Activated B cell treated with CpG ODN at 0.5 μM for 24 hours (primary cell): ENCODE data around the gene CDC23. TPM values are rescaled to one million over a fixed set of nuclear protein-coding genes. Genes with fewer than 3 reads are reported as not detected.

Source experiments
- ATAC-seq: fragments of 200-7000 bp; cut with Tn5 transposase; one replicate; pipeline ENCODE4 v1.10.0; 2021; ENCODE audit warnings: low read depth, mild to moderate bottlenecking, moderate library complexity
- CTCF ChIA-PET: fragments of 350-600 bp; sonication (Branson Sonifier 250); formaldehyde crosslinking; loops from one replicate; lab custom pipeline; 2021; ENCODE audit warnings: antibody characterized with exemption; lab: Charles Lee
- POLR2A ChIA-PET: fragments of 350-600 bp; sonication (Branson Sonifier 250); formaldehyde crosslinking; loops from one replicate; lab custom pipeline; 2021; ENCODE audit warnings: antibody characterized with exemption; lab: Charles Lee
- DNase-seq: peaks from one replicate; pipeline ENCODE4 v3.0.0; 2022
- H3K27ac Mint-ChIP-seq: one replicate; pipeline ENCODE4 v1.8.0; 2020; ENCODE audit warnings: mixed read lengths
- H3K27me3 Mint-ChIP-seq: one replicate; pipeline ENCODE4 v1.8.0; 2021; ENCODE audit warnings: mixed read lengths
- H3K36me3 Mint-ChIP-seq: one replicate; pipeline ENCODE4 v1.8.0; 2021; ENCODE audit warnings: low read depth, mixed read lengths
- H3K4me1 Mint-ChIP-seq: one replicate; pipeline ENCODE4 v1.8.0; 2021; ENCODE audit warnings: mixed read lengths
- H3K4me3 Mint-ChIP-seq: one replicate; pipeline ENCODE4 v1.8.0; 2020; ENCODE audit warnings: mild to moderate bottlenecking, mixed read lengths
- H3K9me3 Mint-ChIP-seq: one replicate; pipeline ENCODE4 v1.8.0; 2020; ENCODE audit warnings: mixed read lengths
- intact Hi-C: fragments of 100-400 bp; cut with micrococcal nuclease; formaldehyde crosslinking; loops from one replicate; pipeline ENCODE4 v1.15.1; 2024
- total RNA-seq: library from RNA; stranded (reverse); gene quantifications from 2 replicates; pipeline ENCODE4 v1.2.3, GENCODE V29; 2022
- TF ChIP-seq, protein P1 (sequence below): fragments of 200-600 bp; IDR thresholded peaks from one replicate; pipeline ENCODE4 v1.8.0; 2022; ENCODE audit warnings: antibody characterized with exemption, mild to moderate bottlenecking

Gene CDC23
- total RNA-seq, 1 donor from 2014 or later = 35.0 TPM

DNA sequence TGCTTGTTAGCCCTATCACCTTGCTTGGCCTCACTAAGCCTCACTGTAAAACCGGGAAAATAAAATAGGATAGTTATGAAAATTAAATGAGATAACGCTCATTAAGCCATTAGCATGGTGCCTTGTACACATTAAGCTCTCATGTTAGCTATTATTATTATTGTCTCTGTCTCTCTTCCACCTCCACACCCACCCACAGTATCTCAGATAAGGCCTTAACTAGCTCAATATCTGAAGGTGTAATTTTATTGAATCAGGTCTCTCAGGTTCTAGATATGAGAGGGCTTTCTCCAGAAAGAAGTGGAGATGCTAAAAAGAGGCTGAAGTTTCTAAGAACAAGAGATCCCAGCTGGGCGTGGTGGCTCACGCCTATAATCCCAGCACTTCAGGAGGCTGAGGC is 33.7 kb upstream of the CDC23 start:
- Mint-ChIP-seq H3K27me3 (peaks cover 18% of the 10 kb centered on the region), H3K4me1 (peaks cover 5% of the 10 kb centered on the region), H3K27ac (no peak overlapping the region), H3K36me3 (no peaks in the 10 kb centered on the region), H3K4me3 (no peak overlapping the region), H3K9me3 (no peaks in the 10 kb centered on the region)
- ATAC-seq (no peak), DNase-seq (no peak)
- ChIA-PET POLR2A (no interaction called here), CTCF (no interaction called here)
- TF ChIP-seq, protein P1, sequence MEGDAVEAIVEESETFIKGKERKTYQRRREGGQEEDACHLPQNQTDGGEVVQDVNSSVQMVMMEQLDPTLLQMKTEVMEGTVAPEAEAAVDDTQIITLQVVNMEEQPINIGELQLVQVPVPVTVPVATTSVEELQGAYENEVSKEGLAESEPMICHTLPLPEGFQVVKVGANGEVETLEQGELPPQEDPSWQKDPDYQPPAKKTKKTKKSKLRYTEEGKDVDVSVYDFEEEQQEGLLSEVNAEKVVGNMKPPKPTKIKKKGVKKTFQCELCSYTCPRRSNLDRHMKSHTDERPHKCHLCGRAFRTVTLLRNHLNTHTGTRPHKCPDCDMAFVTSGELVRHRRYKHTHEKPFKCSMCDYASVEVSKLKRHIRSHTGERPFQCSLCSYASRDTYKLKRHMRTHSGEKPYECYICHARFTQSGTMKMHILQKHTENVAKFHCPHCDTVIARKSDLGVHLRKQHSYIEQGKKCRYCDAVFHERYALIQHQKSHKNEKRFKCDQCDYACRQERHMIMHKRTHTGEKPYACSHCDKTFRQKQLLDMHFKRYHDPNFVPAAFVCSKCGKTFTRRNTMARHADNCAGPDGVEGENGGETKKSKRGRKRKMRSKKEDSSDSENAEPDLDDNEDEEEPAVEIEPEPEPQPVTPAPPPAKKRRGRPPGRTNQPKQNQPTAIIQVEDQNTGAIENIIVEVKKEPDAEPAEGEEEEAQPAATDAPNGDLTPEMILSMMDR = no peak
- intact Hi-C loops = loop anchor here (10.0 kb wide), 1 partner anchor 68 kb away; no protein-coding TSS in a partner anchor

DNA sequence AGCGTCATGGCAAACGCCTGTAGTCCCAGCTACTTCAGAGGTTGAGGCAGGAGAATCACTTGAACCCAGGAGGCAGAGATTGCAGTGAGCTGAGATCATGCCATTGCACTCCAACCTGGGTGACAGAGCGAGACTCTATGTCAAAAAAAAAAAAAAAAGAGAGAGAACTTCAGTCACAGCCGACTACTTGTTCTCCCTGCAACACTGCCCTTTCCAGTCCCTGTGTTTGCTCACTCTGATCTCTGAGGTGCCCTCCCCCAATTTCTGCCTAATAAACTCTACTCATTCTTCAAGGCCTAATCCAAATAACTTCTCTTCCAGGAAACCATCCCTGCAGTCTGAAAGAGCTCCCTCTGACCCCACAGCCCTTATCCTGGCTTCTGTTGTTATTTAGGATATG is 33.2 kb upstream of the CDC23 start:
- Mint-ChIP-seq H3K4me3 (no peak overlapping the region), H3K4me1 (peaks cover 8% of the 10 kb centered on the region), H3K27me3 (peaks cover 20% of the 10 kb centered on the region), H3K27ac (no peak overlapping the region), H3K9me3 (no peaks in the 10 kb centered on the region), H3K36me3 (no peaks in the 10 kb centered on the region)
- intact Hi-C loops = loop anchor here (10.0 kb wide), 1 partner anchor 68 kb away; no protein-coding TSS in a partner anchor
- ChIA-PET POLR2A (no interaction called here), CTCF (no interaction called here)
- TF ChIP-seq, protein P1 = no peak
- ATAC-seq (no peak), DNase-seq (no peak)

DNA sequence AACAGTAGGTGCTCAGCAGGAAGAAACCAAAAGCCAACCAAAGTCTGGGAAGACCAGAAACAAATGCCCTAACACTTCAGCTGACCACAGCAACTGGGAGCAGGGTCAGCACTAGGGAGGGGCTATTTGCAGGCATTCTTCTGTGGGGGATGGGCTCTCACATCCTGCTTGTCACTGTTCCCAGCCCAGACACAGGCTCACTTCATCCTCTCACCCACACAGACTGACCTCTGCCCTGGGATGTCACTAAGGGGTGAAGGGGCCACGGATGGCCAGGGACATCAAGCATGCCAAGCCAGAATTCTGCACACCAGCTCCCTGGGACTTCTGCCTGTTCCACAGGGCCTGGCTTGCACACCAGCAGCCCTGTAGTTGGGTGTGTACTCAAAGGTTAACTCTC is 32.6 kb upstream of the CDC23 start:
- intact Hi-C loops = loop anchor here (10.0 kb wide), 1 partner anchor 69 kb away; no protein-coding TSS in a partner anchor
- no peak overlapping the region for H3K27ac Mint-ChIP-seq

DNA sequence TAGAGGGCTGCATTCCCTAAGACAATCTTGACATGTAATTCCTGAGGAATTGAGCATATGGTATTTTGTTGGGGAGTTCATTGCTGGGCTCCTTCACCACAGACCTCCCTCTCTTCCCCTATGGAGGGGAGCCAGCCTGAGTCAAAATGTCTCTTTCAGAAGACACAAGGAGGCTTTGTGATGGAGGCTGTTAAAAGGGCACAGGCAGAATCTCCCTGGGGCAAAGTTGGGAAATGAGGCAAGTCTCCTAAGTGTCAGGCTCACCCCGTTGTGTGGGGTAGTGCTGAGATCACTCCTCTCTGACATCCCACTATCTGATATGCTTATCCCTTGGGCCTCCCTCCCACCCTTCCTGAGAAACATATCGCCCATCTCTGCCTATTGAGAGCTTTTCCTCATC is 30.7 kb upstream of the CDC23 start:
- H3K36me3 Mint-ChIP-seq = no peaks in the 10 kb centered on the region
- ChIA-PET POLR2A (no interaction called here), CTCF (no interaction called here)
- intact Hi-C loops = loop anchor here (10.0 kb wide), 1 partner anchor 71 kb away; no protein-coding TSS in a partner anchor
- no peaks in the 10 kb centered on the region for H3K9me3 Mint-ChIP-seq
- TF ChIP-seq, protein P1 = no peak
- peaks cover 37% of the 10 kb centered on the region for H3K27me3 Mint-ChIP-seq
- H3K27ac Mint-ChIP-seq = no peak overlapping the region
- DNase-seq (no peak), ATAC-seq (no peak)
- no peak overlapping the region for H3K4me3 Mint-ChIP-seq
- H3K4me1 Mint-ChIP-seq = peaks cover 17% of the 10 kb centered on the region

More for the DNA sequence above, 32.6 kb upstream of the CDC23 start:
- ChIA-PET CTCF (no interaction called here), POLR2A (no interaction called here)
- ATAC-seq (no peak), DNase-seq (no peak)
- Mint-ChIP-seq H3K4me1 (peaks cover 14% of the 10 kb centered on the region), H3K4me3 (no peak overlapping the region), H3K36me3 (no peaks in the 10 kb centered on the region), H3K27me3 (peaks cover 26% of the 10 kb centered on the region), H3K9me3 (no peaks in the 10 kb centered on the region)
- TF ChIP-seq, protein P1 = no peak

DNA sequence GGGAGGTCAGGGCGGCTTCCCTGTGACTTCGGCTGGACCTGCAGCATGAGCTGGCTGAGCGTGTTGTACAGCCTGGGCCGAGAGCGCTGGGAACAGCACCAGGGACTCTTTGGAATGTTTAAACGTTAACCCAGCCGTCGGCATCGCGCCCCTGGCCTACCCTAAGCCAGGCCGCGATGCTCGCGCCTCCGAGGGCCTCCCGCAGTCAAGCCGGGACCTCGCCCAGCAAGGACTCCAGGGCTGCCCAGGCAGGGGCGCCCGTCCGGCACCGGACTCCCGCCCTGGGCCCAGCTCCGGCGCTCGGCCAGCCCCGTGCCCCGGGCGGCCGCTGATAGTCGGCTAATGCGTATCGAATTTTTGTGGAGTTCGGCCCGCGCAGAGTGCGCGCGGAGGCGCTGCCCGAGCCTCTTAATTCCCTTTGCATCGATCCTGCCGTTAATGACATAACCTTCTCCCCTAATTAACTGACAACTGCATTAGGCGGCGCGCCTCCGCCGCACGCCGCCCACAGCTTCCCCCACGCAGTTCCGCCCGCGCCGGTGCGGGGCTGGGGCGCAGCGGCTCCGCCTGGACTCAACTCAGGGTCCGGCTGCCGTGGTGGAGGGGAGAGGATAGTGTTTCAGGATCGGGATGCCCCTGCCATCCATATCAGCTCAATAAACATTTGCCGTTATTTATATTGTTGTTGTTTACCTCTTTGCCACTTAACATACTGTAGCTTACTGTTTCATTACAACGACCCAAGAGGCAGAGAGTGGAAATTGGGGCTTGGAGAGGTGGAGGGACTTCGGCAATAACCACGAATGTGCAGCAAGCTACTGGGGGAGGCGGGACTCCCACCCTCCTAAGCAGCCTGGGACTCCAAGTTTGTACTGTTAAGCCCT is 28.8 kb upstream of the CDC23 start:
- ATAC-seq = no peak
- ChIA-PET POLR2A (interaction anchor here (0.6 to 1.9 kb wide), 2 partner anchors 111 to 143 kb away, joined by 3 to 5 read pairs; no protein-coding TSS in a partner anchor), CTCF (no interaction called here)
- Mint-ChIP-seq H3K9me3 (no peaks in the 10 kb centered on the region), H3K4me3 (peak overlapping the region; percentile 60), H3K4me1 (peaks cover 17% of the 10 kb centered on the region), H3K36me3 (no peaks in the 10 kb centered on the region), H3K27me3 (peaks cover 38% of the 10 kb centered on the region), H3K27ac (no peak overlapping the region)
- intact Hi-C loops = loop anchor here (10.0 kb wide), 1 partner anchor 73 kb away; no protein-coding TSS in a partner anchor
- TF ChIP-seq, protein P1 = no peak
- DNase-seq = peak; percentile 16
